ENCODE data around the gene ARHGAP4.

ARHGAP4 gene

DNA sequence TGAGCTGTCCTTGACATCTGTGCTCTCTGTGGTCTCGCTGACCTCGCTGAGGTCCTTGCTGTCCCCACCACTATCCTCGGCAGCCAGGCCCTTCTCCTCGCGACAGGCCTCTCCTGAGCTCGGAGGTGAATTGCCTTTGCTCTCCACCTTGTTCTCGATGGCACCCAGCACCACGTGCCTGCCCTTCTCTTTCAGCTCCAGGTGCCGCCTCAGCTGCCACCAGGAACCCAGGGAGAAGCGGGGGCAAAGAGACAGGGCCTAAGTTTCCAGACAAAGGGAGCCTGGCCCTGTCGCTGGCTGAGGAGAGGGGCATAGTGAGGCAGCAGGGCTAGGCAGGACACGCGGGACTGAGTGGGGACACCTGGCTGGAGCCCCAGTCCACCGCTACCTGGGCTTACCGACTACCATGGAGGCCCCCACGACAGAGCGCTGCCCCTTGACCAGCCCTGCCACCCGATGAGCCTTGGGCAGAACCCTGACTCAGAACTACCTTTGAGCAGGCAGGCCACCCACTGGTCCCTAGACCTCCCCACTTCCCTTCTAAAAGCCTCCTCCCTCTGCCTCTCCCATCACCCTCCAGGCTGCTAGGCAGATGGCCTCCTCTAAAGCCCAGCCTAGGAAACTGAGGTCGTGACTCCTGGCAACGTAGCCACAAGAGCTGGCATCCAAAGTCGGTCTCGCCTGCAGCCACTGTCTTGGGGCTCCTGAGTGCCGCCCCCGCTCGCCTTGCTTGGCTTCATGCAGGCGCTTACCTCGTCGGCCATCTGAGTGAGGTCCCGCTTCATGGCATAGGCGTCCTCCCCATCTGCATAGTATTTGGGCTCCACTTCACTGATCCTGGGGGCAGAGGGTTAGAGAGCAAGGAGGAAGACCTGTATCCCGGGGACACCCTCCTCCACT is 4.2 kb upstream of the ARHGAP4 start:
- DNase-seq (no peak), ATAC-seq (replicated peaks) (no peak)
- Mint-ChIP-seq H3K4me1 (peaks cover 35 to 48% of the 10 kb centered on the region in 2 donors), H3K9me3 (no peaks in the 10 kb centered on the region), H3K27ac (peak overlapping the region; percentile 69), H3K36me3 (peaks cover 11 to 45% of the 10 kb centered on the region in 2 donors), H3K4me3 (peak overlapping the region; percentile 21 to 43), H3K27me3 (no peaks in the 10 kb centered on the region)

DNA sequence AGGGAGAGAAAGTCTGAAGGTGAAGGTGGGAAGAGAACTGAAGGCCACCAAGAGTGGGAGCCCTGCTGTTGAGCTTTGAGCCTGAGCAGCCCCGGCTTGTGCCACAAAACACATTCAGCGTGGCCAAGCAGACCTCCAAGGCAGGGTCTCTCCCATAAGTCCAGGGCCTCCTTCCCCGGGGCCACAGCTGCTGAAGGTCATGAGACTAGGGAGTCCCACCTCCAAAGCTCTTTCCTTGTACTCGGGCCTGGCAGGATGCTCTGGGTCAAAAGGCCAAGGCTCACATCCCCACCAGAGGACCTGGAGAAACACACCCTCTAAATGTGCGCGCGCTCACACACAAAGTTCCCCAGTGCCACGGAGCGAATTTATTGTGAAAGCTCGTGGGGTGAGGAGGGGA is 3.5 kb upstream of the ARHGAP4 start:
- Mint-ChIP-seq H3K9me3 (no peaks in the 10 kb centered on the region), H3K4me3 (peak overlapping the region; percentile 89 to 94), H3K36me3 (peaks cover 11 to 46% of the 10 kb centered on the region in 2 donors), H3K27me3 (no peaks in the 10 kb centered on the region), H3K4me1 (peaks cover 39 to 52% of the 10 kb centered on the region in 2 donors), H3K27ac (peak overlapping the region; percentile 14)
- no peak for ATAC-seq (replicated peaks)
- DNase-seq = no peak

DNA sequence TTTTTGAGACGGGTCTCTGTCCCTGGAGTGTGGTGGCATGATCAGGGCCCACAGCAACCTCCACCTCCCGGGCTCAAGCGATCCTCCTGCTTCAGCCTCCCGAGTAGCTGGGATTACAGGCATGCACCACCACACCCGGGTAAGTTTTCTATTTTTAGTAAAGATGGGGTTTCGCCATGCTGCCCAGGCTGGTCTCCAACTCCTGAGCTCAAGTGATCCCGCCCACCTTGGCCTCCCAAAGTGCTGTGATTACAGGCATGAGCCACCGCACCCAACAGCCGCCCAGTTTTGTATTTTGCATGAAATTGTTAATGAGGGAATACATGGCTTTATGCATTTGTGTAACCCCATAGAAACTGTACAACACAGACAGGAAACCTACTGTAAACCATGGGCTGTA is 2.8 kb upstream of the ARHGAP4 start:
- no peaks in the 10 kb centered on the region for H3K27me3 Mint-ChIP-seq
- no peaks in the 10 kb centered on the region for H3K9me3 Mint-ChIP-seq
- peak overlapping the region; percentile 70 for H3K27ac Mint-ChIP-seq
- H3K4me3 Mint-ChIP-seq = peak overlapping the region; percentile 89 to 94
- H3K4me1 Mint-ChIP-seq = peaks cover 40 to 55% of the 10 kb centered on the region in 2 donors
- DNase-seq (no peak), ATAC-seq (replicated peaks) (no peak)
- H3K36me3 Mint-ChIP-seq = peaks cover 14 to 44% of the 10 kb centered on the region in 2 donors

DNA sequence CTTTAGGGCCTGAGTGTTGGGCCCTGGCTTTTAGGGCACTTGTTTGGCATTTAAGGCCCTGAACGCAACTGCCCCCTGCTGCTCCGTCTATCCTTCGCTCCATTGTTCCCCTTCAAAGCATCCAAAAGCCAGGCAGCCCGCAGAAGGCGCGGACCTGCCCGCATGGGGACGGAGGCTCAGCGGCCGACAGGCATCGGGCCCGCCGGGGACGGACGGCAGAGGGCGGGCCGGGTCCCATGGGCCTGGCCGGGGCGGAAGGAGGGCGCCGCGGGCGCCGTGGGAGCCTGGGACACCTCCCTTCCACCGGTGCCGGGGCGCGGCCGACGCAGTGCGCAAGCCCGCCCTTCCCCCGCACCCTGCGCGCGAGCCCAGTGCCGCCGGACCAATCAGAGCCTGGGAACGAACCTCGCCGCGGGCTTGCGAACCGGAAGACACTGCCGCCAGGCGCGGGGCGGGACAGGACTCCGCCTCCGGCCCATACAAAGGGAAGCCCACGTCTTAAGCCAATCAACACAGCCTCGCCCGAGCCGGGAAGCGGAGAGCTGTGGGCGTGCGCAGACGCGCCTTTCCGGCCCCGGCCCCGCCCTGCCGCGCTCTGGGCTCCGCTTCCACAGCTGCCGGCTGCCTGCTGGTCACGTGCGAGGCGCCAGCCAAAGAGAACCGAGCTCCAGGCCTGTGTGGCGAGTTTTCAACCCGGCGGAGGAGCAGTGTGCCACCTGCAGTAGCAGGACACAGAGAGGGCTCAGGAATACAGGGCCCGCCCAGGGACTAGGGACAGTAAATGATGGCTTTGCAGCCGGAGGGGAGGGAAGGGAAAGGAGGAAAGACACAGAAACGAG is 2.1 kb upstream of the ARHGAP4 start:
- DNase-seq = peak; percentile 95
- Mint-ChIP-seq H3K4me1 (peaks cover 43 to 60% of the 10 kb centered on the region in 2 donors), H3K27me3 (no peaks in the 10 kb centered on the region)

DNA sequence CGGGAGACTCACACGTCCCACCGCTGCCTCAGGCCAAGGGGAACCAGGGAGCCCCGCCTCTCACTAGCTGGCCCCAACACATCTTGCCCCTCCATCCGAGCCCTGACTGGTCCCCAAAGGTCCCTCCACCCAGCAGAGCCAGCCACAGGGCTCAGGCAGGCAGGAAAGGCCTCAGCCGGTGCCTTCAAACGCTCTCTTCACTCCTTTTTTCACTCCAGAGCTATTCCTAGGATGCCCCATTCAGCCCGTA is 1.5 kb upstream of the ARHGAP4 start:
- no peaks in the 10 kb centered on the region for H3K9me3 Mint-ChIP-seq
- H3K4me3 Mint-ChIP-seq = peak overlapping the region; percentile 94
- ATAC-seq (replicated peaks) = peak; percentile 1
- no peaks in the 10 kb centered on the region for H3K27me3 Mint-ChIP-seq
- peaks cover 19 to 50% of the 10 kb centered on the region in 2 donors for H3K36me3 Mint-ChIP-seq
- peak overlapping the region; percentile 100 for H3K27ac Mint-ChIP-seq
- no peak for DNase-seq
- H3K4me1 Mint-ChIP-seq = peaks cover 45 to 65% of the 10 kb centered on the region in 2 donors

More for the DNA sequence above, 2.1 kb upstream of the ARHGAP4 start:
- ATAC-seq (replicated peaks) = peak; percentile 67 to 70
- H3K4me3 Mint-ChIP-seq = peak overlapping the region; percentile 94
- no peaks in the 10 kb centered on the region for H3K9me3 Mint-ChIP-seq
- peaks cover 16 to 47% of the 10 kb centered on the region in 2 donors for H3K36me3 Mint-ChIP-seq
- peak overlapping the region; percentile 100 for H3K27ac Mint-ChIP-seq

DNA sequence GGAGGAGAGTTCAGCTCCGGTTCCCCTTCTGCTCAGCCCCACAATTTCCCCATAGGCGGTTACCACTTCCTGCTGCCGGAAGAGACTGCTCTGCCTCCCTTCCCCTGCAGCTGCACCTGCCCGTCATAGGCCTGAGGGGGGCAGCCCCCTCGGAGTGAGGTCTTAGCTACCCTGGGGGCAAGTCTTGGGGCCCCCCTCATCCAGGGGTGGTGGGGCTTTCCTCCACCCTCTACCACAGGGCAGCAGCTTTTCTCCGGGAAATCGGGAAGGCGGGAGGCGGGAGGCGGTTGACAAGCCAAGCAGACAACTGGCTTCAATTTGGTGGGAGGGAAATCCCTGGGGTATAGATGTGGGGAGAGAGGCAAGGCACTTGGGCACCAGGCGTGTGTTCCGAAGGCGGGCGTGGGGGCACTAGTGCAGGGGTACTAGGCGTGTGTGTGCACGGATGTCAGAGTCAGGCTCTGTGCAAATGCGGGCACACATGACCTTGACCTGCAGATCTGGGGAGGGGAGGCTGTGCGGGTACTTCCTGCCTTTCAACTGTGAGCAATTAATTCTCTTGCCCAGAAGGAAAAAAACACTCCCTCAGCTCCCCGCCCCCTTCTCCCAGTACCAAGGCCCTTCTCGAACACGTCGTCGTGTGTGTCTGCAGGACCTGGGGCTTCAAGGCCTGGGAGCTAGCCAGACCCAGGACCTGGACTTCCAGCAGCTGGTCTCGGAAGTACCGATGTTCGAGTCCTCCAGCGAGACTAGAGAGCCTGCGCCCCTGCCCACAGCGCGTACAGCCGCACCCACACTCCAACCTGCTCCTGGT is 1.0 kb upstream of the ARHGAP4 start:
- peak; percentile 85 for DNase-seq
- Mint-ChIP-seq H3K36me3 (peaks cover 19 to 53% of the 10 kb centered on the region in 2 donors), H3K9me3 (no peaks in the 10 kb centered on the region), H3K27ac (peak overlapping the region; percentile 100), H3K4me1 (peaks cover 48 to 70% of the 10 kb centered on the region in 2 donors), H3K4me3 (peak overlapping the region; percentile 94), H3K27me3 (no peaks in the 10 kb centered on the region)
- peak; percentile 56 to 58 for ATAC-seq (replicated peaks)

DNA sequence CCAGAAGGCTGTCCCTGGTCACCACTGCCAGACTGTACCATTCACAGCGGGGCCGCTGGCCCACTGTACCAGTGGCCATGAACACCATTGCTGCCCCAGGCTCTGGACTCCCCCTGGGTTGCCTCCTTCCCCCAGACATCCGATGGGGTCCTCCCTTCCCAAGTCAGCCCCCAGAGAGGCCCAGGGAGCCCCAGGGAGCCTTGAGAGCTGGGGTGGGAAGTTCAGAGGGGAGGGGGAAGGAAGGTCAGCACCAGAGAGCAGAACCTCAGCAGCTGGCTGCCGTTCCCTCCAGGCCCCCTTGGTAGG is 441 bp upstream of the ARHGAP4 start:
- Mint-ChIP-seq H3K27me3 (no peaks in the 10 kb centered on the region), H3K9me3 (no peaks in the 10 kb centered on the region), H3K36me3 (peaks cover 17 to 50% of the 10 kb centered on the region in 2 donors), H3K27ac (peak overlapping the region; percentile 100), H3K4me1 (peaks cover 47 to 70% of the 10 kb centered on the region in 2 donors), H3K4me3 (peak overlapping the region; percentile 94)
- ATAC-seq (replicated peaks) (peak; percentile 10 to 11), DNase-seq (no peak)

DNA sequence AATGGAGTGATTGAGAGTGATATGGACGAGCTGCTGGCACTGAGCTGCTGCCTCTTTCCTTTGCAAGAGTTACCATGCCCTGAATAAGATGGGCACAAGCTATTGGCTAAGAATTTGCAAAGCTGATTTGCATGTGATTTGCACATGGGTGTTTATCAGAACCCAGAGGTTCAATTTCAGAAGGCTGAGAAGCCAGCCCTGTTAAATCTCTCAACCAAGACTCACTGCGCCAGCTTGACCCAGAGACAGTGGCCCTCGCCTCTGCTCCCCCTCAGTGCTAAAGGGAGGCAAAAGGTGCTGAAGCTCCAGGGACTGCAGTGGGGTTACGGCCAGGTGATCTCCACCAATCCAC is 701 bp downstream of the ARHGAP4 start:
- peaks cover 40 to 71% of the 10 kb centered on the region in 2 donors for H3K4me1 Mint-ChIP-seq
- no peaks in the 10 kb centered on the region for H3K27me3 Mint-ChIP-seq

DNA sequence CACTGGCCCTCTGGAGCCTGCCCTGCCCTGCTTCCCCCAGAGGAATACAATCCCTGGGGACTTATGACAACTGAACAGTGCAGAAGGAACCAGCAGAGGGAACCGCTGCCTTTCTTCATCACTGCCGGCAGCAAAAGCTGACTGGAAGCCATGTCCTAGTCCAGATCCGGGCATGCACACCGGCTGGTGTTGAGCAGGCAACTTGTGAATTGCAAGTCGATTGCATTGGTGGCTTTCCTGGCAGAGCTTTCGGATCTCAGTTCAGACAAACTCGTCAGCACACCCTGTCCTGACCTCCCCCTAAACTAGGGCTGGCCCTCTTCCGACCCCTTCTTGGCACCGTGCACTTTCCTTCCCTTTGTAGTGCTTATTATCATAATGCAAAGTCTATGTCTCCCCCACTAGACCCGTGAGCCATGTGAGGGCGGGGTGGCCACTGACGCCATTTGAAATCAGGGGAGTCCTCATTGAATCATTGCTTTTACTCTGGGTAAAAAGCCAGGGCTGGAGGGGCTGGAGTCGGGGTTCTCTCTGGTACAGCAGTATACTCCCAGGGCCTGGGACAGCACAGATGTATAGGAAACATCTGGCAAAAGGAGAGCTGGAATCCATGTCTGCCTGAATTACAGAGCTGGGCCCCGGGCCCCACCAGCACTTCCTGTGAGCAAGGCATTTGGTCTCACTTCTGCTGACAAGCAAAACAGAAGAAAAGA is 1.8 kb downstream of the ARHGAP4 start:
- Mint-ChIP-seq H3K4me1 (peaks cover 41 to 71% of the 10 kb centered on the region in 2 donors), H3K9me3 (no peaks in the 10 kb centered on the region), H3K36me3 (peaks cover 11 to 42% of the 10 kb centered on the region in 2 donors), H3K27me3 (no peaks in the 10 kb centered on the region), H3K4me3 (peak overlapping the region; percentile 94 to 95), H3K27ac (peak overlapping the region; percentile 85)
- ATAC-seq (replicated peaks) (no peak), DNase-seq (peak; percentile 48)

More for the DNA sequence above, 701 bp downstream of the ARHGAP4 start:
- Mint-ChIP-seq H3K36me3 (peaks cover 12 to 42% of the 10 kb centered on the region in 2 donors), H3K27ac (peak overlapping the region; percentile 98), H3K4me3 (peak overlapping the region; percentile 94 to 95), H3K9me3 (no peaks in the 10 kb centered on the region)
- DNase-seq (no peak), ATAC-seq (replicated peaks) (peak in 1 of 2 donors; percentile 0)

DNA sequence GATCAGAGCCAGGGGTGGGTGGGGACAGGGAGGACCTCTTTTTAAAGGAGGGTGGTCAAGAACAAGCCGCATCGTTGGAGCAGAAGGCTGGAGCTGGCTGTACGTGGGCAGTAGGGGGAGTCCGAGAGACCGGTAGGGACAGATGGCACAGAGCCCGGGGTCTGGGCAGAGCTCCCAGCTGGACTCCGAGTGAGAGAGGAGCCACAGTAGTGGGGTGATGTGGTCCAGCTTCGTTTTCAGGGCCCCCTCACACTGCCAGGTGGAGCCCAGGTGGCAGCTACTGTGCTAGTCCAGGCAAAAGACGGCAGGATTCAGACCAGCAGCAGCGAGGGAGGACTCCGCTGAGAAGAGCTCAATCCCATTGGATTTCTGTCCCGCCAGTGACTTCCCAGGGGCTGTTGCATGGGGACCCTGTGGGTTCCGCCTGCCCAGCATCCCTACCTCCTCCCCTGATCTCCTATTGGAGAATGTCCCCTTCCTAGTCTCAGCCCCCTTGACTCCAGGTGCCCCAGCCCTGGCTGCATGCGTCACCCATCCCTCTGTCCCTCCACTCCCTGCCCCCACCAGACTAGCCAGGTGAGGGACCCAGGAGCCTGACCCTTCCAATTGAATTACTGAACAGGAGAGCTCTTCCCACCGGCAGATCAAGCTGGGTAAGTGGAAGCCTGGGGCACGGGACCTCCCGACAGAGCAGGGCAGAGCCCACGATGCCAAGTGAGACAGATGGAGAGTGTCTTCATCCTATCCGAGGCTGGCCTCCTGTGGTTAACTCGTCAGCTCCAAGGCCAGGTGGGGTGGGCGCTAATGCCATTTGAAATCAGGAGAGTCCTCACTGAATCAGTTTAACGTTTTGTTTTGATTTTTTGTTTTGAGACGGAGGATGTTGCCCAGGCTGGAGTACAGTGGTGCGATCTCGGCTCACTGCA is 2.9 kb downstream of the ARHGAP4 start:
- peak overlapping the region; percentile 64 to 94 for H3K4me3 Mint-ChIP-seq
- H3K27ac Mint-ChIP-seq = peak overlapping the region; percentile 86
- no peaks in the 10 kb centered on the region for H3K27me3 Mint-ChIP-seq
- DNase-seq (no peak), ATAC-seq (replicated peaks) (no peak)
- H3K36me3 Mint-ChIP-seq = peaks cover 14 to 36% of the 10 kb centered on the region in 2 donors
- peaks cover 35 to 61% of the 10 kb centered on the region in 2 donors for H3K4me1 Mint-ChIP-seq
- H3K9me3 Mint-ChIP-seq = no peaks in the 10 kb centered on the region

DNA sequence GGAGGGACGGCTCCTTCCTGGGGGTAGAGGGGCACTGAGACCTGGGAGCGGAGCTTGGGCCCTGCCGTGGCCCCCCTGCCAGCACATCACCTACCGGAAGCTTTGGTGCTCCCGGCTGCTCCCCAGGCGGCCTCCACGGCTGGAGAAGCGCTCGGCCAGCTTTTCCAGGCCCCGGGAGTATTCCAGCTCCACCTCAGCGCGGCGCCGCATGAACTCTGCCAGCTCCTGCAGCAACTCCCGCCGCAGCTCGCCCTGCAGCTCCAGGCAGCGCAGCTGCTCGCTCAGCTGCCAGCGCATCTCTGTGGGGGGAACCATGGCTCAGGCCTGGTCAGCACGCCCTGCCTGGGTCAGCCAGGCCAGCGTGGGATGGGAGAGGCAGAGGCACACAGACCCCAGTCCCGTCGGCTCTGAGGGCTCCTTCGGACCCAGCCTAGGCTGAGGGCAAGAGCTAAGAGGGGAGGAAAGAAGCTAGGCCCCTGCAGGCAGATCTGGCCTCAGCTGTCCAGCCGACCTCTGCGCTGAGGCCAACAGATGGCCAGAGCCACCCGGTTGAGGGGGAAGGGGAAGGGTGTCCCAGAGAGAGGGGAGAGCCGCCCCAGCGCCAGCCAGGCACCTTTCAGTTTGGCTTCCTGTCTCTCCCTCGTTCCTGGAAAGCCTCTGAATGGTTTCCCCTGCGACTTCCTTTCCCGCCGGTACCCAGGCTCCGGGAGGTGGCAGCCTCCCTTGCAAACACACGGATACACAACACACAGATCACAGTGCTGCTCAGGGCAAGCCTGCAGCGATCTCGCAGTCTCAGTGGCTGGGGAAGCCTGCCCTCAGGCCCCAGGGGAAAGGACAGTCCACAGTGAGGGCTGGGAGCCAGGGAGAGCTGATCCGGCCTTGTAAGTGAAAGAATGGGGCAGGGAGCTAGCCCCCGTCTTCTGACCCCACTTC is 4.3 kb downstream of the ARHGAP4 start:
- H3K4me1 Mint-ChIP-seq = peaks cover 31 to 55% of the 10 kb centered on the region in 2 donors
- H3K27ac Mint-ChIP-seq = peak overlapping the region; percentile 20
- H3K9me3 Mint-ChIP-seq = no peaks in the 10 kb centered on the region
- ATAC-seq (replicated peaks) = no peak
- peaks cover 12 to 39% of the 10 kb centered on the region in 2 donors for H3K36me3 Mint-ChIP-seq
- no peak for DNase-seq
- H3K27me3 Mint-ChIP-seq = no peaks in the 10 kb centered on the region
- peak overlapping the region; percentile 52 to 94 for H3K4me3 Mint-ChIP-seq

DNA sequence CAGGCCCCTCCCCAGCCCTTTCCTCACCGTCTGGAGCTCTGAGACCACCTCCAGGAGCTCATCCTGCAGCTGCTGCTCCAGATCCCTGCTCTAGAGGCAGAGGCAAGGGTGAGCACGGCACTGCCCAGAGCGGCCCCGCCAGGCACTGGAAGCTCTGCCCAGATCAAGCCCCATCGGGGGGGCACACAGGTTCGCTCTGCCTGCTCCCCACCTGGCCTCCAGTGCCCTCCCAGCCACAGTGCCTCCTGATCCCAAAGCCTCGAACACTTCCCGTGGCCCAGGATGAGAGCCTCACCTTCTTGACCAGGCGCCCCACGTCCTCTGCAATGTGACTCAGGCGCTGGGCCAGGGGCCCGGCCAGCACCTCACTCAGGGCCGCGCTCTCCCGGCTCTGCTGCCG is 5.0 kb downstream of the ARHGAP4 start:
- H3K4me1 Mint-ChIP-seq = peaks cover 27 to 54% of the 10 kb centered on the region in 2 donors
- peaks cover 14 to 44% of the 10 kb centered on the region in 2 donors for H3K36me3 Mint-ChIP-seq

More for the DNA sequence above, 5.0 kb downstream of the ARHGAP4 start:
- ATAC-seq (replicated peaks) (no peak), DNase-seq (no peak)
- Mint-ChIP-seq H3K27me3 (no peaks in the 10 kb centered on the region), H3K4me3 (no peak overlapping the region), H3K9me3 (no peaks in the 10 kb centered on the region), H3K27ac (no peak overlapping the region)

Data from stimulated activated naive B cell treated with anti-CD40 and anti-IgM and Interleukin-4, amounts not matched to agents 10 μg/mL and 1 μg/mL and 100 μg/mL, for 72 hours (primary cell).